COLO829 (cell line): ENCODE data around the gene KCTD15.
"Not testable (repeated sequence)": the region's sequence is repeated elsewhere in the genome, so short reads cannot be mapped to it uniquely, and the experiment has no call there.

Experiments used
- DNase-seq: peaks from one replicate; pipeline ENCODE4 v3.0.0; 2012; ENCODE audit warnings: low spot score

Gene KCTD15

DNA sequence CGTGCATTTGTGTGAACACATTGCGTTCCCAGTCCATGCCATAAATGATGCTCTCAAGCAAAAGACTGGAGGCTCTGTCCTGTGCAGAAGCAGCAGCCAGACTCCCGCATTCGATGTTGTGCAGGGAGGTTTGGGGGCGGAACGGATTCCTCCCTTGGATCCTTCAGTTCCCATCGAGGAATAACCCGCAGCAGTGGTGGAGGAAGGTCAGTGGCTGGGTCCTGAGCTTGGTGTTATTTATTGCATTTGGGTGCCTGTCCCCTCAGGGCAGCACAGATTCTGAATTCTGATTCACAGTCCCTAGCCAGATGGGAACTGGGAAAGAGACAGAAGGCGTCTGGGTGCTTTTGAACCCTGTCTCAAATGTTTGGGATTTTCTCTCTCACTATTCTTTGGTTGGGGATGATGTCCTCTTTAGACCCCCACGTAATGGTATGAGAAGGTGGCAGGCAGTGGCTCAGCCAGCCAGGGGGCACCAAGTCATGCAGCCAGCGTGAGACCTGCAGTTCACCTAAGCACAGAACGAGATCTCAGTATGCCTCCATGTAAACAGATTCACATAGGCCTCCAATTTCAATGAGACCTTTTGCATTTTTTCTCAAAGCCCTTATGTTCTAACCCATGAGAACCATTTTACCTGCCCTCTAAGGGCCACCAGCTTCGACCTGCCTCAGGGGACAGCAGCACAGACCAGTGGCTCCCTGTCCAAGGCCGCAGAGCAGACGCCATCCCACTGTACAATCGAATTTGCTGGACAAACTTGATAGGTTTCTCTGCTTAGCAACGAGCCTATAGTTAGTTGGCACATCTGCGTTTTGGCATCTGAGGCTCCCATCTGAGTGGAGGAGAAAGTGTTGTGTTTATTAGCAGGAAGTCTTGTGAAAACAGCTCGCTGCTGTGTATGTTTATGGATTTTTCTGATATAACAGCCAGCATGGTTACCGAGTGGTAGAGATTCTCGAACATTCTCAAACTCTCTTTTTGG lies 17.8 kb downstream of the KCTD15 start:
- no peak for DNase-seq

DNA sequence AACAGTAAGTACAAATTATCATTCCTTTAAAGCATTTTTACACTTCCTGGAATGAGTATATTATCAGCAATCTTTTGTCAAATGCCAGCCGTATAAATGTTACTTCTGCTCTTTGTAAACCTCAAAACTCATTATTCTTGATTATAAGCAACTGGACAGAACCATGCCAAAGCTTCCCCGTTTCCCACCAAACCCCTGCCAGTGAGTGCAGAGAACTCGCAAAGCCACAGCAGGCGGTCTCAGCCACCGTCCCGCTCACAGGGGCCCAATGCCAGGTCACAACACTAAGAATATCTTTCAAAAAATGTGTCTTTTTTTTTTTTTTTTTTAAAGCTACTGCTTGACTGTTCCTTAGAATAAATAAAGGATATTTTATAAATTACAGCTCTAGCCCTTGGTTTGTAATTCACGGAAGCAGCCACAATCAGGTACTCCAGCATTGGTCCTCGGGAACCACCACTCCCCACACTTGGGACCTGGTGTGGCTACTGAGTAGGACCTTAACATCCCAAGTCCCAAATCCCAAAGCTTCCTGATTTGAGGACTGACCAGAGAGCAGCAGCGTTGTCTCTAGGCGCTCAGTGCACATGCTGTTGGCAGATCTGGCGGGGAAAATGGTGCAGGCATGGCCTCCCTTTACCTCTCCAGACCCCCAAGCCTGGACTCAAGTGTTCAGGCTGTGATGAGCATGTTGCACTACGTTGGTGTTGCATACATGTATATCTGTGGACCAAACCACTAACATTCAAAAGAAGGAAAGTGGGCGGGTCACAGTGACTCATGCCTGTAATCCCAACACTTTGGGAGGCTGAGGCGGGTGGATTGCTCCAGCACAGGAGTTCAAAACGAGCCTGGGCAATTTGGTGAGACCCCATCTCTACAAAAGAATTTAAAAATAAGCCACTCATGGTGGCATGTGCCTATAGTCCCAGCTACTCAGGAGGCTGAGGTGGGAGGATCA lies 19.0 kb downstream of the KCTD15 start:
- no peak for DNase-seq

DNA sequence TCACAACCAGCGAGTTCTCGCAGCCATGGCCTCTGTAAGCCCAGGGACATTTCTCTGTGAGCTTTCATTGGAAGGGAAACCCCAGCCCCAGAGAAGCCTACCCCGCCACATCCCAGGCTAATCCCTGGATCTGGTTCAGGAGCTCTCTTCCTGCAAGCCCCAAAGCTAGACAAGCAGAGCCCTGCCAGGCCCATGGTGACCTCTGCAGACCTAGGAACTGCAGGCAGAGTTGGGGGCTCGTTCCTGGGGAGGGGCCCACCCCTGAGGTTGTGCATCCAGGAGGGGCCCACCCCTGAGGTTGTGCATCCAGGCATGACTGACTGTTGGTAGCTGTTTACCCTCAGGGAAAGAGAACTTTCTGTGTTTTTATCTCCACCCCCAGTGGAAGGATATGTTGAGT lies 21.7 kb downstream of the KCTD15 start:
- DNase-seq: no peak

DNA sequence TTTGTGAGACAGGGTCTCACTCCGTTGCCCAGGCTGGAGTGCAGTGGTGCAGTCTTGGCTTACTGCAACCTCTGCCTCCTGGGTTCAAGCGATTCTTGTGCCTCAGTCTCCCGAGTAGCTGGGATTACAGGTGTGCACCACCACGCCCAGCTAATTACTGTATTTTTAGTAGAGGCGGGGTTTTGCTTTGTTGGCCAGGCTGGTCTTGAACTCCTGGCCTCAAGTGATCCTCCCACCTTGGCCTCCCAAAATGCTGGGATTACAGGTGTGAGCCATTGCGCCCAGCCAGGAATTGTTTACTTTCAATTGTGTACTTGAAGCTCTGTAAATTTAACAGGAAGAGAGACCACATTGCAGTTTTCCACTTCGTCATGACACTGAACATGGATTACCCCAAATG lies 22.4 kb downstream of the KCTD15 start:
- DNase-seq: not testable (repeated sequence)

DNA sequence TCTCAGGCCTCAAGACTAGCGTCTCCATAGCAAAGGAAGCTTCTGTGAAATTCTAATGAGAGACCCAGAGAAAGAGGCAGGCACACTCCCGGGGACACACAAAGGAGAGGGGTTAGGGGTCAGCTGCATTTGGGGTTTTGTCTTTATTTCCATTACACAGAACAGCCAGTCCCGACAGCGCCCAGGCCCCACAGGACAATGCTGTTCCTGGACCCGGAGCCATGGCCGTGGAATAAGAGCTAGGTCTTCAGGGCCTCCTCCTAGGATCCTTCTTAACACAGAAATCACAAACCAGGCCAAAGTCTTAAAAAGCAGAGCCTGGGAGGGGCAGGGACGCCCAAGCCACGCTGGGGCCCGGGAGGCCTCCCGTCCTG lies 22.8 kb downstream of the KCTD15 start:
- DNase-seq: no peak

DNA sequence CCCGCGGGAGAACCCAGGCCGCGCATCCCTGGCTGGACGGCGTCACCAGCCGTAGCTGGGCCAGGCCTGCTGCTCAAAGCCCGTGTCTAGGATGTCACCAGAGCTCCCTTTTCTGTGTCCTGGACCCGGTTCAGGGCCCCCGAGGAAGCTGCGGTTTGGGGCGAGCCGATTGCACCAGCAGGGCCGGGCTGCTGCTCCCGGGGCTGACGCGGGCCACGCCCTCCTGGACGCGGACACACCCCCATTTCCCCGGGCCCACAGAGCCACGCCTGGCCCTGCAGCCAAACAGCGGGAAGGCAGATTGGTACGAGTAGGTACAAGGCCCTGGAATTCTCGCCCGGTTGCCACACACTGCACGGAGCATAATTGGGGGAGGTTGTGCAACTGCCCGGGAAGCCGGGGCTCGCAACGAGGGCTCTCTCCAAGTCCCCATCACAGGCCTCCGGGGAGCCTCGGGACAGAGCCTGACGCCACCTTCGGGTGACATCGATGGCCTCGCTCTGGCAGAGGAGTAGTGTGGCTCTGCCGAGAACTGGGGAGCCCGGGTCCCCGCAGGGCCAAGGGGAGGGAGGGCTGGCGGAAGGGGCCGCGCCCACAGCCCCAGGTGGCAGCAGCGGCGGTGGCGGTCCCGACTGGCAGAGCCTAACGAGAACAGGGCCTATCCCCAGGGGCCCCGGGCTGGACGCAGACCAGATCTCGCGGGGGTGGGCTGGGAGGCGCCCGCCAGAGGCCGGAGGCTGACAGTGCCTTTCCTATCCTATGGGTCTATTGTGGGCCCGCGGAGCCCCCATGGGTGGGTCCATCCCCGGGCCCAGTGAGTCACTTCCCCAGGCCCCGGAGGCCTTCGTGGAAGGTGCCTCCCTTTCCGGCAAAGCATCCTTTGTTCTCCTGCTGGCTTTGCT lies 23.5 kb downstream of the KCTD15 start:
- DNase-seq: peak; percentile 80

DNA sequence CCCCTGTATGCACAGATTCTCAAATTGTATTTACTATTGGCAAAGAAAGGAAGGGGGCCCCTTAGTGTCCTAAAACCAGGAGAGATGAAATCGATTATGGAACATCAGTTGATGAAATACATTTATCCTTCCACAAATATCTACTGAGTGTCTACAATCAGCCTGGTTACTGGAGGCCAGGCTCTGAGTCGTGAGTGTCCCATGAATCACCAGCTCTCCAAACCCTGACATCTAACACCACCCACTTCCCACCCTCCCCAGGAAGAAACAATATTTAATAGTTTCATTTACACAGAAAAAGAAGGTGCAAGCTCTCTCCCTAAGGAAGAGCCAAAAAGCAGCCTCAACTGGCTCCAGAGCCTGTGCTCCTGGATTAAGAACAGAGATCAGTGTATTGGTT lies 25.2 kb downstream of the KCTD15 start:
- no peak for DNase-seq

DNA sequence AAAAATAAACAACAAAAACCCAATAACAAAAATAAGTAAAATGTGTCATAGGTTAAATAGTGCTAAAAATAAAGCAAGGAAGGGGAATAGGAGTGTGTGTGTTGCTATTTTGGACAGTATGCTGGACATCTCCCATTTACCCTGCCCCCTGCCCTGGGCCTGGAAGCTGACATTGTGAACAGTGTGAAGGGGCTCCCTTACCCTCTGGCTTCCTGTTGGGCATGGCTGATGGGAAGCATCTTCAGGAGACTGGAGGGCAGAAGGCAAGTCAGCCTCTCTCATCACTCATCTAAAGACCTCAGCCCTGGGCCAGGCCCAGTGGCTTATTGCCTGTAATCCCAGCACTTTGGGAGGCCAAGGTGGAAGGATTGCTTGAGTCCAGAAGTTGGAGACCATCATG lies 26.7 kb downstream of the KCTD15 start:
- DNase-seq: no peak

DNA sequence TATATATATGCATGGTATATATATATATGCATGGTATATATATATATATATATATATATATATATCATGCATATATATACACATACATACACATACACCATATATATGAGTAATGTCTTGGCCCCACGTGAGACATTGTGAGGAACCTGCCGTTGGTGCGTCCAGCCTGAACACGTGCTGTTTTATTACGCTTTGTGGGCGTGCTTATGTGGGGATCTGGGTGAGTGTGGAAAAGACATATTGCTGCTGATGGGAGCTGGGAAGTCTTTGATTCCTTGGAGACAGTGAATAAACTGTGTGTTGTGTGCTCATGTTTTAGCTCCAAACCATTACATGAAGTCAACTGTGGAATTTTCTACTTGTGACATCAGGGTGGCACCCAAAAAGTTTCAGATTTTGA lies 28.9 kb downstream of the KCTD15 start:
- DNase-seq: no peak

DNA sequence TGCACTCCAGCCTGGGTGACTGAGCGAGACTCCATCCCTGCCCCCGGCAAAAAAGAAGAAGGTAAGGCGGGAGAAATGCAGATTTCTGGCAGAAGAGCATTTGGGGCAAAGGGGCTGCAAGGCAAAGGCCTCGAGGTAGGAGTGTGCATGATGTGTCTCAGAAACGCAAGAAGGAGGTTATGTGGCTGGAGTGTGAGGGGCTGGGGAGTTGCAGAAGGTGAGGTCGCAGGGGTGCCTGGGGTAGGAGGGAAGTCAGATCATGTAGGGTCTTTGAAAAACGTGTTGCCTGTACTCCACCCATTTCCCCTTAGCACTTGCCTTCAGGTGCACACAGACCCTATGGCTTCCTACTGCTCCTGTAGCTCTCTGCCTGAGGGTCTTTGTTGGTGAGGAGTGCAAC lies 29.9 kb downstream of the KCTD15 start:
- DNase-seq: no peak

DNA sequence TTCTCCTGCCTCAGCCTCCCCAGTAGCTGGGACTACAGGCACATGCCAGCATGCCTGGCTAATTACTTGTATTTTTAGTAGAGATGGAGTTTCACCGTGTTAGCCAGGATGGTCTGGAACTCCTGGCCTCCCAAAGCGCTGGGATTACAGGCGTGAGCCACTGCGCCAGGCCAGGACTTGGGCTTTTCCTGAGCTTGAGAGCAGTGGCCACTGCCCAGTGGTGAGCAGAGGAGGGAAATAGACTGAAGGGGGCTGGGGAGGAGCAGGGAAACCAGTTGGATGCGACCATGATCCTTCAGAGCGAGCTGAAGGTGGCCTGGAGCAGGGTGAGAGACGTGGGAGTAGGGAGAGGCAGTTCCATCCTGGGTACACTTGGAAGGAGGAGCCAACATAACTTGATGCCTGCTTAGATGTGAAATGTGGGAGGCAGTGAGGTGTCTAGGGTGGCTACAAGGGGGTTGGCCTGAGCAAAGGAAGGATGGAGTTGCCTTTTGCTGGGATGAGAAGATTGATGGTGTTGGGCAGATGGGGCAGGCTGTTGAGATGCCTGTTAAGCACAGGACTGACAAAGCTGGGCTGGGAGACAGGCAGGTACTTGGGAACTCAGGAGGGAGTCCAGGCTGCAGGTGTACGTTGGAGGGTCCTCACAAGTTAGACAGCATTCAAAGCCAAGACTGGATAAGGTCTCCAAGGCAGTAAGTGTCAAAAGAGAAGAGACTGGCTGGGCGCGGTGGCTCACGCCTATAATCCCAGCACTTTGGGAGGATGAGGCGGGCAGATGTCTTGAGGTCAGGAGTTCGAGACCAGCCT lies 31.8 kb downstream of the KCTD15 start:
- no peak for DNase-seq

DNA sequence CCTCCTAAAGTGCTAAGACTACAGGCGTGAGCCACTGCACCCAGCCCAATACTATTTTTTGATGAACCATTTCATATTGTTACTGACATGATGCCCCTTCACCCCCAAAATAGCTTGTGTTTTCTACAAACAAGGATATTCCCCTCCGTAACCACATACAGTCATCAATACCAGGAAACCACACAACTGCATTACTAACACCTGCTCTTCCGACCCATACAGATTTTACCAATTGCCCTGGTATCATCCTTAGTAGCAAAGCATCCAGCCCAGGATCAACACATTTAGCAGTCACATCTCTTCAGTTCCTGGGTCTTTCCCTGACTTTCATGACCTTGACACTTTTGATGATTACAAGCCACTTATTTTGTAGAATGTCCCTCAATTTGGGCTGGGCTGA lies 33.6 kb downstream of the KCTD15 start:
- DNase-seq: no peak

DNA sequence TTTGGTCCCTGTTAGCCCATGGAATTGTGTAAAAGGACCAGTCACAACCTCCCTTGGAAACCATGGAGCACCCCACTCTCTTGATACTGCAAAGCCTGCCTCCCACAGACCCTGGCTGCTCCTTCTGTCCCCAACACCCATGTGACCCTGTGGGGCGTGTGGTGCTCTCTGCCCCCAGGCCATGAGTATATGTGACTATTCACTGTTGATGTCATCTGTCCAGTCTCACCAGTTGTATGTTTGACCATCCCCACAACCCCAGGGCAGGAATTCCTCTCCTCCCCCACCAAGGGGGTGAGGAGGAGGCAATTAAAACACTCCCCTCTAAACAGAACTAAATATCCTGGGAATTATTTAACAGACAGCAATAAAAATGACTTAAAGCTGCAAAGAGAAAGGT lies 35.2 kb downstream of the KCTD15 start:
- no peak for DNase-seq

DNA sequence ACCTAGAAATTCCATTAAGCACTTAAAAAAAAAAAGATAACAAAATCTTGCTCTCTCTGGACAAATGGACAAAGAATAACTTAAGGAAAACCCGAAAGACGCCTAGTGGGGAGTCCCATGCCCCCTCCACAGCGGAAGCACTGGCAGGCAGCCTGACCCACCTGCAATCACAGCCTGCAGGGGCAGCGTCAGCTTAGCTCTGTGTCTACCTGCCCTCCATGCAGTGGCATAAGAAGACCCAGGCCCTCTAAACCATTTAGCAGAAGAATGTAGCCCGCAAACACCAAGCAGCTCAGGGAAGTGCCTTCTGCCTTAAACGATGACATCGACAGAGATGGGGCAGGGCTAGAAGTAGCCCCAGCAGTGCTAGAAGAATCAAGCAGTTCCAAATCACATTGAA lies 36.0 kb downstream of the KCTD15 start:
- no peak for DNase-seq

DNA sequence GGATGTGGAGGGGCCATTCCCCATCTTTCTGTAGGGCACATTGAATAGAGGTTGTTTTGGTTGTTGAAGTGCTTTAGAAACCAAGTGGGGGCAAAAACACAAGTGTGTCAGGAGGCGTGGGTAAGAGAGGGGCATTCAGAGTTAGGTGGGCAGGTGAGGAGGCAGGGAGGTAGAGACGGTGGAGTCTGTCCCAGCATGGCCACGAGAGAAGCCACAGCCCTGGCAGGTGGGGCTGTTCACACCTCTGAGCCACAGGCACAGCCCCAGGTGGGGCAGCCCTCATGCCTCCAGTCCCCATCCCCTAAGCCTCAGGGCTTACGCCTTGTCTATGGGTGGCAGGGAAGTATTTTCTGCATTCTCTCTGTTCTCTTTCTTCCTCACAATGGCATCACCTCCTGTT lies 43.7 kb downstream of the KCTD15 start:
- DNase-seq: no peak

DNA sequence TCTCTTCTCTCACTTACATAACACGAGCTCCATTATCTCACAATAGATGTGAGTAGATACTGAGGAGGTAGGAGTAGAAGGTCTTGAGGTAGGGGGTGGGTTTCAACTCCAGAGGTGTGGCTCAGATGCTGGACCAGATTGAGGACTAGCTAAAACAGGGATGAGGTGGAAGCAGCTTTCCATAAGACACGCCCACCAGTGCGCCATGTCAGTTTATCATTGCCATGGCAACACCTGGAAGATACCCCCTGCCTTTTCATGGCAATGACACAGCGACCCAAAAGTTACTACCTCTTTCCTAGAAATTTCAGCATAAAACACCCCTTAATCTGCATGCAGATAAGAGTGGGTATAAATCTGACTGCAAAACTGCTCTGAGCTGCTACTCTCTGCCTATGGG lies 44.1 kb downstream of the KCTD15 start:
- DNase-seq: no peak

DNA sequence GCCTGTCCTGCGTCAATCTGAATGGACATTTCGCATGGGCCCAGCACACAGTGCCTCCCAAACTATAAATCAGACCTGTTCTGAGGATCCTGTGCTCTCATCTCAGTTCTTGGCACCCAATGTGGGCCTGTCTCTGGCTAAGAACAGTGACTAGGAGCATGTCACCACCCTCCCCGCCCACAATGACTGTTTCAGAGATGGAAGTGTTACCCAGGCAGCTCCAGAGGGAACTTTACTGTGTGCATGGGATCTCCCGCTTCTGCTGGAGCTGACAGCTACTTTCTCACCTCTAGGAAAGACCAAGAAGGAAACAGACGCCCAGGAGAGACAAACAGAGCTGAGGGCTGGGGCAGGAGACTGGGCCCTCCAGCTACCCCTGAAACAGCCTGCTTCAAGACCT lies 45.0 kb downstream of the KCTD15 start:
- no peak for DNase-seq

DNA sequence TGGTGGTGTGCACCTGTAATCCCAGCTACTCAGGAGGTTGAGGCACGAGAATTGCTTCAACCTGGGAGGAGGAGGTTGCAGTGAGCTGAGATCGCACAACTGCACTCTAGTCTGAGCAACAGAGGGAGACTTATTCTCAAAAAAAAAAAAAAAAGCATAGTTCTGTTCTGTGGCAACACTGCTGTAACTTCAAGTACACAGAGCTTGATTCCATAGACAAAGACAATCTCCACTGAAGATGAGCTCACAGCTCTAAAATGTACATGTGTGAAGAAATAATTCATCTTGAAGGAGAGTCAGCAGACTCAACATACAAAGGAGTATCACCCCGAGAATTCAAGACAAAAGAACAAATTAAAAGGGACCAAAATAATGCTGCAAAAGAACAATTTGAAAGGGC lies 47.8 kb downstream of the KCTD15 start:
- DNase-seq: no peak

DNA sequence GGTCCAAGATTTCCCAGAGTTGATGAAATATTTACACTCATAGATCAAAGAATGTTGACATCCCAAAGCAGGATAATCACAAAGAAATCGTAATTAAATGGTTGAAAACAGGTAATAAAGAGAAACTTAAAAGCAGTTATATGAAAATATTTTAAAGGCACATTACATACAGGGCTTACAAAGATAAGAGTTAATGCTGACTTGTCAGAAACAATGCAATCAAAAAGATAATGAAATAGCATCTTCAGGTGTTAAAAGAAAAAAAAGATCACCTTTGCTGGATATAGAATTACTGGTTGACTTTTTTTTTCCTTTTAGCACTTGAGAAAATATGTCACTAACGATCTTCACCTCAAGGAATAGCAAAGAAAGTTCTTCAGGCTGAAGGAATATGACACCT lies 48.8 kb downstream of the KCTD15 start:
- DNase-seq: no peak

DNA sequence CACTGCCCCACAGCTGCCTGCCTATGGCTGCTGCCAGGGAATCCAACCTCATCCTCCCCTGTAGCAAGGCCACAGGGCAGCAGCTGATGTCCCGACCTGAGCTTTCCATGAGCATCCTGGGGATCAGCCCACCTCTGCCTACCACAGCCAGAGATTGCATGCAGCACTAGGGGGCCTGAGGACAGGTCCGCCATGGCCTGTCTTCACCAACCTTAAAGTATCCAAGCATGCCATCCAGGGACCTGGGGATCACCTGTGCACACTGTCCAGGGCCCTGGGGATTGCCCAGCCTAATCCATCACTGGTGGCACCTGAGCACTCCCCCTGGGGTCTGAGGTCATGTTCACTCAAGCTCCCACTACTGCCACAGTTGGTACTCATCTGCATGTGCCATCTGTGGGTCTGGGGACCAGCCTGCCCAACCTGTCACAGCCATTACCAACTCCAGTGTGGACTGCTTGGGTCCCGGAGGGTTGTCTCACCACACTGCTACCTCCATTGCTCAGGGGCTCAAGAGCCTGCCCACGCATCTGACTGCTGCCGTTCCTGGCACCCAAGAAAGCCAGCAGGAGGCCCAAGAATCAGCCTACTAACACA lies 53.0 kb downstream of the KCTD15 start:
- no peak for DNase-seq

DNA sequence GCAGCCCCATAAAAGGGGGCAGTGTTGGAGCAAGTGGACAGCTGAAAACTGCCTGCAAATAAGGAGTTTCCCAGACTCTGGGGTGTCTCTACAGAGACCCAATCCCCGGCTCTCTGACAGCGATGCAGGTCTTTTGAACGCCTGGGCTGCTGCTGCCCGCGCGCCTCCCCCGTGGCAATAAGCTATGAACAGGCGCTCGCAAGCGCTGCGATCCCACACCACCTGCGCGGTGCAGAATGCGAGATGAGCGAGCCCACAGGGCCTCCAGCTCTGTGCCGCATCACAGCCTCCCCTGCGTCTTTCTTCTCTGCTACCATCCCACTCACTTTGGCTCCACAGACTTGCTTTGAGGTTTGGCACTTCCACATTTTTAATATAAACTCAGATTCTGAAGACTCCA lies 62.3 kb downstream of the KCTD15 start:
- no peak for DNase-seq
